Activated naive CD4-positive, alpha-beta T cell treated with anti-CD3 and anti-CD28 coated beads for 36 hours (primary cell): ENCODE results near the gene CXorf58. TPM values are rescaled to one million over a fixed set of nuclear protein-coding genes. Genes with fewer than 3 reads are reported as not detected.

Source experiments
- CTCF ChIA-PET: fragments of 350-600 bp; sonication (Branson Sonifier 250); formaldehyde crosslinking; loops from one replicate; lab custom pipeline; 2021; ENCODE audit warnings: antibody characterized with exemption; lab: Charles Lee
- DNase-seq: peaks from one replicate; pipeline ENCODE4 v3.0.0-alpha.2; 2020
- H3K27ac Mint-ChIP-seq: one replicate; pipeline ENCODE4 v1.8.0; 2021; ENCODE audit warnings: mild to moderate bottlenecking, mixed read lengths
- H3K27me3 Mint-ChIP-seq: one replicate; pipeline ENCODE4 v1.8.0; 2021; ENCODE audit warnings: low read depth, mixed read lengths
- H3K36me3 Mint-ChIP-seq: one replicate; pipeline ENCODE4 v1.8.0; 2021; ENCODE audit warnings: low read depth, mixed read lengths
- H3K4me1 Mint-ChIP-seq: one replicate; pipeline ENCODE4 v1.8.0; 2021; ENCODE audit warnings: low read depth, mixed read lengths
- H3K4me3 Mint-ChIP-seq: one replicate; pipeline ENCODE4 v1.8.0; 2021; ENCODE audit warnings: mild to moderate bottlenecking, moderate library complexity, mixed read lengths
- H3K9me3 Mint-ChIP-seq: one replicate; pipeline ENCODE4 v1.8.0; 2021; ENCODE audit warnings: mixed read lengths
- intact Hi-C: fragments of 100-400 bp; cut with micrococcal nuclease; formaldehyde crosslinking; loops from one replicate; pipeline ENCODE4 v1.15.1; 2023
- total RNA-seq, 2 experiments: library from RNA; stranded (reverse); gene quantifications; one replicate each; pipeline ENCODE4 v1.2.3, GENCODE V29; 2021

CXorf58 gene
- total RNA-seq, 2 experiments from 2014 or later: 0.20 TPM; not detected in 1

DNA sequence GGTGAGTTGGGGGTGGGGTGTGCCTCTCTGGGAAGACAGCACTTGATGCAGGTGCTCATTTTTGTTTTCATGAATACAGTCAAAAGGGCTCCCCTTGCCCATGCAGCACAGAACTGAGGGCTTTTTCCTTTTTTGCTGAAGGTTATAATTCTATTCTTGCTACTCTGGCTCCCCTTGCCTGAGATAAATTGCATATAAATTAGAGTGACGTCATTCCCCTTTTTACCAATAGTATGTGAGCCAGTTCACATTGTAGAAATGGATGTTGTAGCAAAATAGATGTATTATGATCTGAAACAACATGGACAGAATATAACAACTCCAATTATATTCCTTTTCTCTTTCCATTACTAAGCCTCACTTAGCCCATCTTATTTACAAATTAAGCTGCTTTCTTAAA, 28.4 kb downstream of the CXorf58 start:
- no peaks in the 10 kb centered on the region for H3K36me3 Mint-ChIP-seq
- no peak overlapping the region for H3K27ac Mint-ChIP-seq
- intact Hi-C loops: no loop called here

DNA sequence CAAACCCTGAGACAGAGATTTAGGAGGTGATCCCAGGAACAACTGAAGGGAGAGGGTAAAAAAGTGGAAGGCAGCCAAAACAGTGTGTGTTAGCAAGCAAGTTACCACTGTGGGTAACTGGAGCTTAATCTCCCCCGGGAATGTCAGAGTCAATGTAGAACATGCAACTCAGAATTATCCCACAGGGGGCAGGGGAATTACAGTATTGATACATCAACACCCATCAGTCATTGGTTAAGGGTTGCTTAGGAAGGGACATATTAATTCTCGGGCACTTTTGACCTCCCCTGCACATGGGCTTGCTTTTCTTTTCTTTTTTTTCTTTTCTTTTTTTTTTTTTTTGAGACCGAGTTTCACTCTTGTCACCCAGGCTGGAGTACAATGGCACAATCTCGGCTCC, 29.3 kb downstream of the CXorf58 start:
- no peaks in the 10 kb centered on the region for H3K9me3 Mint-ChIP-seq
- H3K4me3 Mint-ChIP-seq: no peak overlapping the region
- DNase-seq: no peak
- H3K27me3 Mint-ChIP-seq: no peaks in the 10 kb centered on the region
- H3K27ac Mint-ChIP-seq: no peak overlapping the region
- intact Hi-C loops: no loop called here
- peaks cover 8% of the 10 kb centered on the region for H3K4me1 Mint-ChIP-seq
- CTCF ChIA-PET: interaction anchor here (0.7 kb wide), 1 partner anchor 70 kb away, joined by 4 read pairs; no protein-coding TSS in a partner anchor
- H3K36me3 Mint-ChIP-seq: no peaks in the 10 kb centered on the region

More for the DNA sequence above, 28.4 kb downstream of the CXorf58 start:
- Mint-ChIP-seq H3K27me3 (no peaks in the 10 kb centered on the region), H3K9me3 (no peaks in the 10 kb centered on the region), H3K4me3 (no peak overlapping the region), H3K4me1 (peaks cover 17% of the 10 kb centered on the region)
- CTCF ChIA-PET: no interaction called here
- DNase-seq: no peak

DNA sequence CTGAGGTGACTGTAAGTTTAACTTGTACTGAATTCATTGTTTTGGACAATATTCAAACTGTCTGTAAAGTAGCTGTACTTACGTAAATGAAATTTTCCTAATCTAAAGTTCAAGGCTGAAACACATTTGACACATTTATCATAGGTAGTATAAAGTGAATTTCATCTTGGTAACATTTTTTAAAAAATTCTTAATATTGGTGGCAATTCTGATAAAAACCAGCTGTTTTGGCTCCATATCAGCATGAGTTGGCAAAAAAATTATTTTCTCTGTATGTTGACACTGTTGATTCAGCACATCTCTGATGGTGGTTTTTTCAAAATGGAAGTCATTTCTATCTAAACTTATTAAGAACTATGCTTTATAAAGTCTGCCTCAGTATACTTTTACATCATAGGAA, 30.9 kb downstream of the CXorf58 start:
- Mint-ChIP-seq H3K27me3 (no peaks in the 10 kb centered on the region), H3K4me1 (no peaks in the 10 kb centered on the region), H3K4me3 (no peak overlapping the region), H3K27ac (no peak overlapping the region), H3K9me3 (no peaks in the 10 kb centered on the region), H3K36me3 (no peaks in the 10 kb centered on the region)
- intact Hi-C loops: no loop called here
- DNase-seq: no peak
- CTCF ChIA-PET: interaction anchor here (0.7 kb wide), 1 partner anchor 14 kb away, joined by 5 read pairs; no protein-coding TSS in a partner anchor

DNA sequence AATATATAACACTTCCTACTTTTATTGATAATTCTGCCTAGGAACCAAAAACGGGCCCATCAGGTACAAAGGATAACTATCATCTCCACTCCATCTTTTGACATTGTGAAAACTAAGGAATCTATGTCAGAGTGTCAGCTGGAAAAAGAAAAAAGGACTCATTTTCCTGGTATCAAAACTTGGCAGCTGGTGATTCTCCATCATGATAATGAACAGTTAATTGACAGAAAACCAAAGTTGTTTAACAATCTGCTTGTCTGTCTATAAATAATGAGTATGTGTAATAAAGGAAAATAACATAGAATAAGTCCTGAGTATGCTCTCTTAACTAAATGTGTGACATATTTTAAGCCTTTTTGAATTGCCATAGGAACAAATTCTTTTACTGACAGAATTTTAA, 31.4 kb downstream of the CXorf58 start:
- no peak for DNase-seq
- Mint-ChIP-seq H3K4me3 (no peak overlapping the region), H3K27me3 (no peaks in the 10 kb centered on the region), H3K4me1 (no peaks in the 10 kb centered on the region), H3K36me3 (no peaks in the 10 kb centered on the region), H3K9me3 (no peaks in the 10 kb centered on the region), H3K27ac (no peak overlapping the region)
- CTCF ChIA-PET: interaction anchor here (0.7 kb wide), 1 partner anchor 14 kb away, joined by 5 read pairs; no protein-coding TSS in a partner anchor
- intact Hi-C loops: no loop called here

DNA sequence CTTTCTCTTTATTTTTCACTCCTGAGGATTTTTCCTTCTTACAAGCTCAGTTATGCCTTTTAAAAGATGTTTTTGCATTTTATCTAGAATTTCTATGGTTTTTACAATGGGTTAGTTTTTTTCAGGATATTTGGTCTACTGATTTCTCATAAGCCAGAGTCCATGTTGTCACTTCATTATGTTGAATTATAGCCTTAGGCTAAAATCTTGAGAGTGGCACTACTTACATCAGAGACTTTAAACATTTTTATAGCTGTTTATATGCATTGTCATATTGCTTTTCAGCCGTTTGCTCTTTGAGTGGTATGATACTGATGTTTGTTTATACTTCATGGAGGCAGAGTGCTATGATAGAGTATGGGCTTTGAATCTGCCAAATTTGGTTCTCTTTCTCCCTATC, 36.4 kb downstream of the CXorf58 start:
- no peak overlapping the region for H3K27ac Mint-ChIP-seq
- H3K27me3 Mint-ChIP-seq: no peaks in the 10 kb centered on the region
- H3K4me3 Mint-ChIP-seq: no peak overlapping the region
- DNase-seq: no peak
- peaks cover 2% of the 10 kb centered on the region for H3K4me1 Mint-ChIP-seq
- intact Hi-C loops: no loop called here
- no peaks in the 10 kb centered on the region for H3K36me3 Mint-ChIP-seq
- no peaks in the 10 kb centered on the region for H3K9me3 Mint-ChIP-seq
- CTCF ChIA-PET: no interaction called here

DNA sequence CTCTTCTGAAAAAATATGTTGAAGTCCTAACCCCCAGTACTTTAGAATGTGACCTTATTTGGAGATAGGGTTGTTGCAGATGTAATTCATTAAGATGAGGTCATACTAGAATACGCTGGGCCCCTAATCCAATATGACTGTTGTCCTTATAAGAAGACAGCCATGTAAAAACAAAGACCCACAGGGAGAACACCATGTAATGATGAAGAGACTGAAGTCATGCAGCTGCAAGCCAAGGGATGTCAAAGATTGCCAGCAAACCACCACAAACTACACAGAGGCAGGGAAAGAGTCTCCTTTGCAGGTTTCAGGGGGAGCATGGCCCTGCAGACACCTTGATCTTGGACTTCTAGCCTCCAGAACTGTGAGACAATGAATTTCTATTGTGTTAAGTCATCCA, 37.4 kb downstream of the CXorf58 start:
- H3K4me1 Mint-ChIP-seq: peaks cover 2% of the 10 kb centered on the region
- no peaks in the 10 kb centered on the region for H3K9me3 Mint-ChIP-seq
- DNase-seq: no peak
- no peak overlapping the region for H3K4me3 Mint-ChIP-seq
- H3K27me3 Mint-ChIP-seq: no peaks in the 10 kb centered on the region
- no peak overlapping the region for H3K27ac Mint-ChIP-seq
- no peaks in the 10 kb centered on the region for H3K36me3 Mint-ChIP-seq
- CTCF ChIA-PET: no interaction called here
- intact Hi-C loops: no loop called here

DNA sequence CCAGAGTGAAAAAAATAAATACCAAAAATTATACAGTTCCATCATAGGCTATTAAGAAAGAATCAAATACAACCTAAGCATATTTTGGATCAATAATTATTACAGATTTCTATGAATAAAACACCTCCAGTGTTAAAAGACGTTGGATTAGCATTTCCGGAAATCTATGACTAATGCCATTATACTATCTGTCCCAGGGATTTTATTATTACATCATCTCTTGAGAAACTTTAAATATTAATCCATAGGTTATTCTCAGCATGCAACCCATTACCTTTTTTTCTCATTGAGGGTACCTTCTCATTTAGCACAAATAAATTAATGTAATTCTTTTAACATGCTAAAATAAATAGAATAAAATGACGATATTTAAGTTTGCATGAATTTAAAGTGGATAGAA, 44.6 kb downstream of the CXorf58 start:
- Mint-ChIP-seq H3K27me3 (no peaks in the 10 kb centered on the region), H3K27ac (no peak overlapping the region), H3K4me1 (peaks cover 16% of the 10 kb centered on the region), H3K9me3 (no peaks in the 10 kb centered on the region), H3K4me3 (peak overlapping the region; percentile 18), H3K36me3 (no peaks in the 10 kb centered on the region)
- DNase-seq: no peak
- intact Hi-C loops: loop anchor here (2.0 kb wide), 2 partner anchors 198 to 528 kb away; no protein-coding TSS in a partner anchor
- CTCF ChIA-PET: interaction anchor here (0.6 to 1.2 kb wide), 3 partner anchors 12 to 102 kb away, joined by 3 to 5 read pairs (median 3); no protein-coding TSS in a partner anchor

DNA sequence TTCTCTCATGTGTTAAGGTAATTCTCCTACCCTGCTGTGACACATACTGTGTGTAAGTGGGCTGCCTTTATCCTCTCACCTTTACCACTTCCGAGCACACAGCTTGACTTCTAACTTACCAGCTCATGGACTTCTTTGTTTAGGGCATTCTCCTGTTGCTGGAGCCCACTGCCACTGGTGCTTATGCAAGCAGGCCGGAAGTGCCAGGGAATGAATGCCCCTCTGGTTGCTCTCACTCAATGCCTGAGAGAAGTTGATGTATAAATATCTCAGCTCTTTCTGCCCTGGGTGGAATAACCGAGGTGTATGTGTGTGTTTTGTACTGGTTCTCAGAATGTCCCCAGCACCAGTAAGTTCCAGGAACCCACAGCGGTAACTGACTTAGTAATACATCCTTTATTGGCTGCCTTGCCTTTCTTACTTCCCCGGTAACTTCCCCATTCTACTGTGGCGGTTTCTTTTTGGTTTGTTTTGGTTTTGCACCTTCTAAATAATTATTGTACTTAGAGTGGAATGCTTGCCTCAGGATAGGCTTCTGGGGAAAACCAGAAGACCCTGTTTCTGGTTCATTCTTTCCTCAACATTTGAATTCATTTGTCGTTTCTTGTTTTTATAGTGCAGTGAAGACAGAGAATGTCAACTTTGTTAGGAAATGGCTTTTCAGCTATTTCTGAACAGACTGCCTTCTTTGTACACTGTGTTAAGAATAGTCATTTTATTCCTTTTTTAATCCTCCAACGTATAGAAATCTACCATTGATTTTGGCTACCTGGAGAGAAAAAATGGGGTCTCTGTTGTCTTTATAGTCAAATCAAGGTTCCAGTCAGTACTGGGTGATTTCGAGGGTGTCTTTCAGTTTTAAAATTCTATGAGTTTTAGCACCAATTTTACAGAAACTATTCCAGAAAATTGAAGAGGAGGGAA, 45.4 kb downstream of the CXorf58 start:
- peak overlapping the region; percentile 97 for H3K27ac Mint-ChIP-seq
- CTCF ChIA-PET: interaction anchor here (0.6 to 1.2 kb wide), 3 partner anchors 13 to 101 kb away, joined by 3 to 5 read pairs (median 3); no protein-coding TSS in a partner anchor
- peak overlapping the region; percentile 79 for H3K4me3 Mint-ChIP-seq
- peak; percentile 70 for DNase-seq
- H3K9me3 Mint-ChIP-seq: no peaks in the 10 kb centered on the region
- H3K36me3 Mint-ChIP-seq: no peaks in the 10 kb centered on the region
- peaks cover 16% of the 10 kb centered on the region for H3K4me1 Mint-ChIP-seq
- H3K27me3 Mint-ChIP-seq: no peaks in the 10 kb centered on the region
- intact Hi-C loops: loop anchor here (1.0 to 2.0 kb wide), 11 partner anchors 40 to 528 kb away; partner anchors contain the start of genes CXorf58, EIF2S3 and SAT1

DNA sequence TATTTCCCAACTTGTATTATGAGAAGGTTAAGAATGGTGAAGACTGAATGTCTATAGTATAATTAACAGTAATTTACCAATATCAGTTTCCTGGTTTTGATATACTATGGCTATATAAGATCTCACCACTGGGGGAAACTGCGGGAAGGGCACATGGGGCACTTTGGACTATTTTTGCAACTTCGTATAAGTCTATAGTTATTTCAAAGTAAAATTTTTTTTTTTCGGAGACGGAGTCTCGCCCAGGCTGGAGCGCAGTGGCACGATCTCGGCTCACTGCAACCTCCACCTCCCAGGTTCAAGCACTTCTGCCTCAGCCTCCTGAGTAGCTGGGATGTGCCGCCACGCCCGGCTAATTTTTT, 46.1 kb downstream of the CXorf58 start:
- Mint-ChIP-seq H3K4me1 (peaks cover 17% of the 10 kb centered on the region), H3K36me3 (no peaks in the 10 kb centered on the region), H3K27ac (peak overlapping the region; percentile 97), H3K27me3 (no peaks in the 10 kb centered on the region), H3K9me3 (no peaks in the 10 kb centered on the region), H3K4me3 (peak overlapping the region; percentile 79)
- intact Hi-C loops: loop anchor here (1.0 to 2.0 kb wide), 11 partner anchors 39 to 527 kb away; partner anchors contain the start of genes CXorf58, EIF2S3 and SAT1
- CTCF ChIA-PET: no interaction called here
- DNase-seq: peak; percentile 30

DNA sequence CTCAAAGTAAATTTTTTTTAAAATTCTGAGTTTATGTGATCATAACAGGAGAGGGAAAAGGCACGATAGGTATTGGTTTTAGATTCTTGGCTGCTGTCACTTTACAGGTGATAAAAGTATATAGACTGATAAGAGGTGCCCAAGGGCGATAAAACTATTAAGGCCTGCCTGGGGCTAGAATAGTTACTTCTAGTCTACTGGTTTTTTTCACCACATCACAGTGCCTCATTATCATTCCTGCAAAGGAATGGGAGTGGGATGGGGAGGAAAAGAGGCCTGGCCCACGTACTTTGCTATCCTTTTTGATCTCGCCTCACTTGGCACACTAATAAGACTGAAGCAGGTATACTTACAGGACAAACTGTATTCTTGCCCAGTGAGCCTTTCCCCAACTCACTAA, 46.6 kb downstream of the CXorf58 start:
- no peaks in the 10 kb centered on the region for H3K9me3 Mint-ChIP-seq
- H3K36me3 Mint-ChIP-seq: no peaks in the 10 kb centered on the region
- intact Hi-C loops: no loop called here
- DNase-seq: no peak
- CTCF ChIA-PET: interaction anchor here (0.5 to 0.8 kb wide), 3 partner anchors 14 to 96 kb away, joined by 3 read pairs; no protein-coding TSS in a partner anchor
- peak overlapping the region; percentile 97 for H3K27ac Mint-ChIP-seq
- H3K4me3 Mint-ChIP-seq: no peak overlapping the region
- H3K4me1 Mint-ChIP-seq: peaks cover 20% of the 10 kb centered on the region
- no peaks in the 10 kb centered on the region for H3K27me3 Mint-ChIP-seq

DNA sequence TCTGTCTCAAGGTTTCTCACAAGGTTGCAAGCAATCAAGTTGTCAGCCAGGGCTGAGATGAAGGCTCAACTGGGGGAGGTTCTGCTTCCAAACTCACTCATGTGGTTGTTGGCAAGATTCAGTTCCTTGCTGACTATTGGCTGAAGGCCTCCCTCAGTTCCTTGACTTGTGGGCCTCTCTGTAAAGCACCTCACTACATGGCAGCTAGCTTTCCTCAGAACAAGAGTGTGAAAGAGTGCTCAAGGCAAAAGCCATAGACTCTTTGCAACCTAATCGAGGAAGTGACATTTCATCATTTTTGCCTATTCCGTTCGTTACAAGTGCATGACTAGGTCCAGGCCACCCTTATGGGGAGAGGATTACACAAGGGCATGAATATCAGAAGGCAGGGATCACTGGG, 52.0 kb downstream of the CXorf58 start:
- no peaks in the 10 kb centered on the region for H3K9me3 Mint-ChIP-seq
- DNase-seq: peak; percentile 58
- H3K27me3 Mint-ChIP-seq: no peaks in the 10 kb centered on the region
- H3K27ac Mint-ChIP-seq: peak overlapping the region; percentile 83
- peaks cover 12% of the 10 kb centered on the region for H3K4me1 Mint-ChIP-seq
- H3K4me3 Mint-ChIP-seq: peak overlapping the region; percentile 26
- intact Hi-C loops: loop anchor here (1.0 kb wide), 1 partner anchor 175 kb away; no protein-coding TSS in a partner anchor
- CTCF ChIA-PET: no interaction called here
- no peaks in the 10 kb centered on the region for H3K36me3 Mint-ChIP-seq

DNA sequence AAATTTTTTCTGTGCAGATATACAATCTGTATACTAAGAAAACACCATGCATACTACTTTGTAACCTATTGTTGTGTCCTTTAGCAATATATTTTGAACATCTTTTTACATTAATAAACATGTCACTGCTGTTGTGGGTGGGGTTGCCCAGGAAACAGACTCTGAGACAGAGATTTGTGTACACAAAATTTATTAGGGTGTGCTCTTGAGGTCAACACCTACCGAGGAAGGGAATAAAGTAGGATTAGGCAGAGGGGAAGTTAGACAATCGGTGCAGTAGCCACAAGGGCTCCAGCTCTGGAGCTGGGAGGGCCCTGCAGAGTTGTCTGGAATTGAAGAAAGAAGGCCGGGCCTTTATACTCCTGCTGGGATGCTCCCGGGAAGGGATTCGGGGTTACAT, 56.4 kb downstream of the CXorf58 start:
- no peak overlapping the region for H3K27ac Mint-ChIP-seq
- no peak for DNase-seq
- intact Hi-C loops: no loop called here
- peaks cover 8% of the 10 kb centered on the region for H3K4me1 Mint-ChIP-seq
- H3K9me3 Mint-ChIP-seq: no peaks in the 10 kb centered on the region
- no peaks in the 10 kb centered on the region for H3K36me3 Mint-ChIP-seq
- no peak overlapping the region for H3K4me3 Mint-ChIP-seq
- CTCF ChIA-PET: interaction anchor here (0.6 to 0.9 kb wide), 2 partner anchors 37 to 62 kb away, joined by 3 to 4 read pairs; no protein-coding TSS in a partner anchor
- no peaks in the 10 kb centered on the region for H3K27me3 Mint-ChIP-seq
